ENCODE results near the gene ANKRD52. TPM values are rescaled to one million over a fixed set of nuclear protein-coding genes. Genes with fewer than 3 reads are reported as not detected.

ANKRD52 gene
- total and polyA plus RNA-seq, 9 of the 15 experiments (the other 6 are each of a cell fraction or from before 2014, with no cell fraction given): 0.52 to 46.8 (median 7.9) TPM

- peak; percentile 20 for TF ChIP-seq E2F8 (IDR thresholded peaks at IDR 0.05; ENCODE audit: low read depth, partially characterized antibody)
- no peak for TF ChIP-seq ZKSCAN8 (CRISPR knock-in tag; IDR thresholded peaks at IDR 0.05)
- TF ChIP-seq SMAD3 (CRISPR knock-in tag; conservative IDR thresholded peaks at IDR 0.05): no peak
- no peak for TF ChIP-seq ZNF407 (IDR thresholded peaks at IDR 0.05; ENCODE audit: low read depth)
- no peak for TF ChIP-seq STAT6 (CRISPR knock-in tag; IDR thresholded peaks at IDR 0.05)
- TF ChIP-seq CTBP1 (IDR thresholded peaks at IDR 0.05; ENCODE audit: borderline replicate concordance): peak; percentile 98
- no peak for TF ChIP-seq ZNF121 (CRISPR knock-in tag; conservative IDR thresholded peaks at IDR 0.05)
- peak; percentile 88 for TF ChIP-seq ATF7 (IDR thresholded peaks at IDR 0.05)
- peak; percentile 35; the same call in 1 of the 2 replicates for TF ChIP-seq TOE1 (IDR thresholded peaks at IDR 0.05; ENCODE audit: borderline replicate concordance)
- no peak for TF ChIP-seq TOE1 (CRISPR knock-in tag; IDR thresholded peaks at IDR 0.05; ENCODE audit: borderline replicate concordance, low read depth)
- no peak for TF ChIP-seq IRF1 (CRISPR knock-in tag; IDR thresholded peaks at IDR 0.05; ENCODE audit: borderline replicate concordance)
These were observed 8.7 kb upstream of the ANKRD52 start, which contains the start of gene COQ10A (continued) for GRCh38 chr12:56266693-56267442.

Measured in K562 (cell line).